OCI-M2 (cell line): ENCODE results near the gene SMIM41.

ENCODE experiments used
- DNase-seq: peaks from one replicate; lab custom pipeline; 2025; ENCODE audit not compliant: unreplicated experiment; lab: John Stamatoyannopoulos, UW

The SMIM41 gene

DNA sequence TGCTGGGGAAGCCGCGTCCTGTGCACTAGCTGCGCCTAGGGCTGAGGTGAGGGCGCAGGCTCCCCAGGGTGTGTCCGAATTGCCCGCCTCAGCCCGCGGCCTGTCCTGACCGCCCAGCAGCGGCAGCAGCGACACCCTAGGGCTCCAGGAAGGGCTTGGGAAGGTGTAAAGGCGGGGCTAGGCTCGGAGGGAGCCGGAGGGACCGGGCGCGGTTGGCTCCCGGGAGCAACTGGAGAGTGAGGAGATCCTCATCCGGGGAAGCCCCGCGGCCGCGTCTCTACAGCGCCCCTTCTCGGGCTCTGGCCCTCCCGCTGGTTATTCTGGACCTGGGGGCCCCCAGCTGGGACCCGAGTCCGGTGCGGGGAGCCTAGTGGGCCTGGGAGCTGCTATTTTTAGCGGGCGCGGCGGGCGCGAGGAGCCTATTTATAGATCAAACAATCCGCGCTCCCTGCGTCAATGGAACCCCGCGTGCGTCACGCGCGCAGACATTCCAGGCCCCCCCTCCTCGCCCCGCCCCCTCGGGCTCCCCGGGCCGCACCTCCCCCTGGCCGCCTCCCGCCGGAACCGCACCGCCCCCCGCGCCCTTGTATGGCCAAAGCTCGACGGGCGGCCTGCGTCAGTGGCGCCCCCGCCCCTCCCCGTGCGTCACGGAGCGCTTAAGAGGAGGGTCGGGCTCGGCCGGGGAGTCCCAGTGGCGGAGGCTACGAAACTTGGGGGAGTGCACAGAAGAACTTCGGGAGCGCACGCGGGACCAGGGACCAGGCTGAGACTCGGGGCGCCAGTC is 28.6 kb upstream of the SMIM41 start, which contains the start of gene NR4A1:
Gene NR4A1, plus strand, starts transcription at position 685 of the 784 bp plus-strand sequence. CDS start 2,887 bp downstream, outside the sequence.
- peak; percentile 69 for DNase-seq

DNA sequence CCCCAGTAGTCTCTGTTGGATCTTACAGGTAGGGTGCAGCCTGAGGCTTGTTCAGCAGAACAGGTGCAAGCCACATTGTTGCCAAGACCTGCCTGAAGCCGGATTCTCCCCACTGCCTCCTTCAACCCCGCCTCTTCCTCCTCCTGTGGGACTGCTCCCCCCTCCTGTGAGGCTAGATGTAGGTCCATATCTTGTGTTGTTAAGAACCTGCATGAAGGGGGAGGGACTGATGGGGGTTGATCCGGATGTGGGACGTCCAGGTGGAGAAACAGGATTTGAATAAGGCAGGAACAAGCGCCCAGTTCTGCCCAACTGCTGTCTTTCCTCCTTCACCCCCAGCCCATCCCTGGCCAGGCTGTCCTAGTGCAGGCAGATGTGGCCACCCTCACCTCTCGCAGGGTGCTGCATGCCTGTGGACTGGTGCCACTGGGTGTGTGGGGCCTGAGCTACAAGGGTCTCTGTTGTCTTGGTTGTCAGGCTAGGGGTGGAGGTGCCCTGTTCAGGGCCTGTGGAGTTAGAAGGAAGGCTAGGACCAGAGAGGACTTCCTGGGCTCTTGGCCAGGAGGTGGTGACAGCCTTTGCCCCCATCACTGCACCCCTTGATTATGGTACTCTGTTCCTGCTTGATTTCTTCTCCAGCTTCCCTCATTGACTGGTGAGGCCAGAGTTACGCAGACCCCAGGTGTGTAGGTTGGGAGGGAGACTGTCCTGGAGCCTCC is 26.9 kb upstream of the SMIM41 start:
- no peak for DNase-seq

- DNase-seq: no peak
These were observed 25.8 kb upstream of the SMIM41 start for GRCh38 chr12:52053536-52054209.

GRCh38 chr12:52054231-52054832 is 25.2 kb upstream of the SMIM41 start:
- no peak for DNase-seq

DNA sequence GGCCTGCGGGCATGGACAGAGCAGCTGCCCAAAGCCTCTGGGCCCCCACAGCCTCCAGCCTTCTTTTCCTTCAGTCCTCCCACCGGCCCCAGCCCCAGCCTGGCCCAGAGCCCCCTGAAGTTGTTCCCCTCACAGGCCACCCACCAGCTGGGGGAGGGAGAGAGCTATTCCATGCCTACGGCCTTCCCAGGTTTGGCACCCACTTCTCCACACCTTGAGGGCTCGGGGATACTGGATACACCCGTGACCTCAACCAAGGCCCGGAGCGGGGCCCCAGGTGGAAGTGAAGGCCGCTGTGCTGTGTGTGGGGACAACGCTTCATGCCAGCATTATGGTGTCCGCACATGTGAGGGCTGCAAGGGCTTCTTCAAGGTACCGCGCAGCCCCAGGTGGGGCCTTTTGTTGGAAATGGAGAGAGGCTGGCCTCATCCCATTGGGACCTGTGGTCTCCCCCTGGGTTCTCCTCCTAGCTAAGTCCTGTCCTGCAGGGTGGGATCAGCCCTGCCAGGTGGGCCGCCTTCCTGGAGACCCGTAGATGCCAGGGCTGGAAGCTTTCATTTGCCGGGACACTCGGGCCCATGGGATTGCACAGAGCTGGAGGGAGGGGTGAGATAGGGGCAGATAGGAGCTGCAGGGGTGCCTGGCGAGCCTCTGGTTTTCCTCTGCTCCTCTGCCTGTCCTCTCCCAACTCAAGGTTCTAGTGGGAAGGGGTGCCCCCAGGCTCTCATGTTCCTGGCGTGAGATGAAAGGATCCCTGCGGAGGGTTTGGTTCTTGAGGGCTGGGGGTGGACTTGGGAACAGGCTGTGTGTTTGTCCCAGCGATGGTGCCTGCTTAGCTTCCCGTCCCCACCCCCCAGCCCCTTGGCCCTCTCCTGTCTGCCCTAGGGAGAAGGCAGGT is 24.4 kb upstream of the SMIM41 start:
- DNase-seq: no peak

GRCh38 chr12:52055731-52056711 is 23.5 kb upstream of the SMIM41 start:
- DNase-seq: no peak

- no peak for DNase-seq
These were observed 22.5 kb upstream of the SMIM41 start for GRCh38 chr12:52056801-52057637.

DNA sequence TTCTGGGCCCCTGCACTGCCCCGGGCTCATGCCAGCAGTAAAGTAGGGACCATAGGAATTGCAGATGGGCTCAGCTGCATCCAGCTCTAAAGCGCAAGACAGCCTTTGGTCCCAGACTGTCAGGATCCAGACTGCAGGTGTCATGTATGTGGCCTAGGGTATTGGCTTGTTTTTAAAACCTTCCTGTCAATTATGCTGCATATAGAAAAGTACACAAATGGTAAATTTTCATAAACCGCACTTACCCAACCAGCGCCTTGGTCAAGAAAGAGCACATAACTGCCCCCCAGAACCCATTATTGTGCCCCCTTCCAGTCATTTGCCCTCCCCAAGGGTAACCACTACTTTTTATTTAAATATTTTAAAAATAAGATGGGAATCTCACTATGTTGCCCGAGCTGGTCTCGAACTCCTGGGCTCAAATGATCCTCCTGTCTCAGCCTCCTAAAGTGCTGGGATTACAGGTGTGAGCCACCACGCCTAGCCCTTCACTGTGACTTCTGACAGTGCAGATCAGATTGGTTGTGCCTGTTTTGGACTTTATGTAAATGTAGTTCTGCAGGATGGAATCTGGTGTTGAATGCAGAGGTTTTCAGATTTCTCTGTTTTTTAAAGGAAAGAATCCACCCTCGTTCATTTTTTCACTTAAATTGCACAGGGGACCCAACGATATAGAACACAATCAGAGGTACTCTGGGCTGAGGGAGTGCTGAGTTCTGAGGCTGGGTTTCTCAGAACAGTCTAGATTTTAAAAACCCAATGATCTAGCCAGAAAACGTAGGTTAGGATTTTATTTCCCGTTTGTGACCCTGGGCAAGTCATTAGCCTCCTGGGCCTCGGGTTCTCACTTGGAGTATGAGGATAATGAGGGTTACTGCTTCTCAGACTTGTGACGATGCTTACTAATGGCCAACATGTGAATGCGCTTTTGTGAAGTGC is 21.6 kb upstream of the SMIM41 start:
- no peak for DNase-seq

DNA sequence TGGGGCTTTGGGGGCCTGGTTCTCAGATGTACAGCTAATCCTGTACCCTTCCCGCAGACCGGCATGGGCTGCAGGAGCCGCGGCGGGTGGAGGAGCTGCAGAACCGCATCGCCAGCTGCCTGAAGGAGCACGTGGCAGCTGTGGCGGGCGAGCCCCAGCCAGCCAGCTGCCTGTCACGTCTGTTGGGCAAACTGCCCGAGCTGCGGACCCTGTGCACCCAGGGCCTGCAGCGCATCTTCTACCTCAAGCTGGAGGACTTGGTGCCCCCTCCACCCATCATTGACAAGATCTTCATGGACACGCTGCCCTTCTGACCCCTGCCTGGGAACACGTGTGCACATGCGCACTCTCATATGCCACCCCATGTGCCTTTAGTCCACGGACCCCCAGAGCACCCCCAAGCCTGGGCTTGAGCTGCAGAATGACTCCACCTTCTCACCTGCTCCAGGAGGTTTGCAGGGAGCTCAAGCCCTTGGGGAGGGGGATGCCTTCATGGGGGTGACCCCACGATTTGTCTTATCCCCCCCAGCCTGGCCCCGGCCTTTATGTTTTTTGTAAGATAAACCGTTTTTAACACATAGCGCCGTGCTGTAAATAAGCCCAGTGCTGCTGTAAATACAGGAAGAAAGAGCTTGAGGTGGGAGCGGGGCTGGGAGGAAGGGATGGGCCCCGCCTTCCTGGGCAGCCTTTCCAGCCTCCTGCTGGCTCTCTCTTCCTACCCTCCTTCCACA is 20.7 kb upstream of the SMIM41 start:
- DNase-seq: no peak

DNA sequence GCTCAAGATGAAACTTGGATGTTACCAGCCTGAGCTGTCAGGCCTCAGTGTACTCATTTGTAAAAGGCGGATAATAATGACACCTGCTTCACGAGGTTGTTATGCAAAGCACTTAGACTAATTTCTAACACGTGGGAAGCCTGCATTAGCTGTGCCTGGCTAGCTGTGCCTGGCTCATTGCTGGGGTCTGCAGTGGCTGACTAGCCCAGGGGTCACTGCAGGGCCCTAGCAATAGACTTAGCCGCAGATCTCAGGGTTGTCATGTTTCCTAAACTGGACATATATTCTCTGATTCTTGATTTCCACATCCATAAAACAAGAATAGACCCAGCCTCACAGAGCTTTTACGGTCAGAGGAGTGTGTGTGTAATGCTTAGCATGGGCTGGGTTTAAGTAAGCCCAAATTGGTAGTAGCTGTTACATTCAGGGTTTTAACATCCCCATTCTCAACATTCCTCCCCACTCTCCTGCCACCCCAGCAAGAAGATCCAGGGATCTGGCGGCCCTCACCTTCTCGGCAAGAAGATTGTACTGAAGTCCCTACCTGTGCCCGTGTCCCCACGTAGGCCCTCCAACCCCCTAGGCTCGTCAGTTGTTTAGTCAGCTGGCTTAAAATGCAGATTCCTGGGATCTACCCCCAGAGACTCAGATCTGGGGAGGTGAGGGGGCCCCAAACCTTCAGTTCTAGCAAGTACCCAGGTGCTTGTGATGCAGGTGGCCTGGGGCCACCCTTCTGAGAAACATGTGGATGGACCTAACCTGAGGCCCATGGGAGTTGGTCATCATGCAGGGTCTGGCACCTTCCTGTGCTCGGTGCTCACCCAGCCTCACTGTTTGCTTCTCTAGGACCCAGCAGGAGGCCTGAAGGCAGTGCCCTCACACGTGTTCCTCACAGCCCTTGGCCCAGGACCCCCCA is 19.7 kb upstream of the SMIM41 start:
- DNase-seq: no peak

DNA sequence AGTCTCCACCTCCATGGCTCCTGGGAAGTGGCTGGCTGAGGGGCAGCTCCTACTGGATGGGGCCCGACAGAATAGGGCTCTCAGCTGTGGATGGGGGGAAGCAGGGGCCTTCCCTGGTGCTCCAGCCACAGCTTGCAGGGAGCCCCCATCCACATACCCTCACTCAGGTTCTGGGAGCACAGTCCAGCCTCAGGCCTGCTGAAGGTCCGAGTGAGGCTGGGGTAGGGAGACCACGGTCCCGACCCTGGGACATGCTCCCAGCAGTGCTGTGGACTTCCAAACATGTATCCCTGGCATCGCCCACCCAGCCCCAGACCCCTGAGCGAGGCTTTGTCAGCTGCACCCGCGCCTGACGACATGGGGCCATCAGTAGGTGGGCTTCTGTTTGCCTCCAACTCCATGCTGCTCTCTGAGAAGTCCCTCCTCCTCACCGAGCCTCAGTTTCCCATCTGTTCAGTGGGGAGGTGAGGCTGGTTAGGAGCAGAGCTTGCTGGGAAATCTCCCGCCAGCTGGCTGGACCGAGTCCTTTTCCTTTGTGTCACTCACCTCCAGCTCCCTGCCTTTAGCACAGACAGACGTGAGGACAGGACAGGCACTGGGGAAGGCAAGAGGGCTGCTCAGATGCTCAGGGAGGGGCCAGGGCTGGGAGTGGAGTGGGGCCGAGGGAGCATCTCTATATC is 18.9 kb upstream of the SMIM41 start:
- no peak for DNase-seq

DNA sequence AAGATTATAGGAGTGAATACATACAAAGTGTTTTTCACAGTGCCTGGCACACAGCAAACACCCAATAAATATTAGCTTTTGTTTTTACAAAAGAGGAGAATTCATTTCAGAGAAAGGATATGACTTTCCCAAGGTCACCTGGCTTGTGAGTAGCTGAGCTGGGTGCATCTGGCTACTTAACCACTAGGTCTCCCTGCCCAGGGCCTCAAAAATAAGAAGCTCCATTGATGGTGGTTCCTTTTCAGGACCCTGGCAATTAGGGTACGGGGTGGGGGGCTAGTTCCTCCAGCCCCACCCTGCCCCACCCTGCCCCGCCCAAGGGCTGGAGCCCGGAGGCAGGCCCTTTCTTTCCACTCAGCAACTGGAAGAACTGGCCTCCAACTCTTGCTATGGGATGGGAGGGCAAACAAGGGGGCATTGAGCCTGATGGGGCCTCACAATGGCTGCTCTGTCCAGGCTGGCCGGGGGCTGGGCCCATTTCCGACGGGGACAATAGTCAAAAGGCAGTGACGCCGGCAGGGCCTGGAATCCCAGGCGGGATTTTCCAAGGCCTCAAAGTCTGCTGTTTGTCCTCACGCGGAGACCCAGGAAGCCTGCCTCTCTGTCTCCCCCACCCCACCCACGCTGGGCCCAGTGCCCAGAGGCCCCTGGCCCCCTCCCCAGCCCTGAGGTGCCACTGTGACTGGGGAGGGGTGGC is 17.9 kb upstream of the SMIM41 start:
- DNase-seq: no peak

DNA sequence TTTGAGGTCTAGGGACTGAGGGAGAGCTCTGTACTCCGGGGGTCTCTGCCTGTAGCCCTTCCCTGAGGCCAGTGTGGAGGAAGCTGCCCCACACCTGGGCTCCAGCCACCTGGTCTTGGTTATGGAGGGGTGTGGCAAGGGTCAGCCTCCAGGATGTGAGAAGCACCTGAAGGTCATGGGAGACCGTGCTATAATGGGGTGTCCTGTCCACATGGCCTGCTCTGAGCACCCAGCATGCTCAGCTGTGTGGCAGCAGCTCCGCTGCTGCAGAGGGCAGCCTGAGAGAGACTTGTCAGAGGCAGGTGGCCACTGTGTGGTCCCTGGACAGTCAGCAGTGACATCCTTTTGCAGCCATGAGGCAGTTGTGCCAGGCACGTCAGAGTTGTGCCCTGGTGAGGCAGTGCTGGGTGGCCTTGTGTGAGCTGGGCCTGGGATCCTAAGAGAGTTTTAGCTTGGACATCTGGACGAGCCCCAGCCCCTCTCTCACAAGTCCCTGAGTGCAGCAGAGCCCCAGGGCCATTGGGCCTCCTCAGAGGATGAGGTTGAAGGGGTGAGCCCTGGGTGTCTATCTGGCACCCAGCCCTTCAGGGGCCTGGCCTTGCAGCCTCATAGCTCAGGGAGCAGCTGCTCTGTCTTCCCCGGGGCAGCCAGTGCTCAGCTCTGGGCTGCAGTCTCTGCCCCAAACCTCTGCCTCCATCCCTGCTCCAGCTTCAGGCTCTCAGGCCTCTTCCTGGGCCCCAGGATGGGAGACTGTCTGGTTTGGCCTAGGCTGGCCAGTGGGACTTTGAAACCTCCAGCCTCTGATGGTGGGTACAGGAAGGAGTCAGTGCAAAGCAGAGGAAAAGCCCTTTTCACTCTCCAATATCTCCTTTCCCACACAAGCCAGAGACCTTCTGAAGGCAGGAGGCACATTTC is 17.1 kb upstream of the SMIM41 start:
- no peak for DNase-seq
